ENCODE results near the gene DZIP1L. TPM values are rescaled to one million over a fixed set of nuclear protein-coding genes. Genes with fewer than 3 reads are reported as not detected.

The DZIP1L gene
- total and polyA plus RNA-seq, 7 donors, result 1.2 to 33.0 (median 16.8) TPM; not detected in 1

DNA sequence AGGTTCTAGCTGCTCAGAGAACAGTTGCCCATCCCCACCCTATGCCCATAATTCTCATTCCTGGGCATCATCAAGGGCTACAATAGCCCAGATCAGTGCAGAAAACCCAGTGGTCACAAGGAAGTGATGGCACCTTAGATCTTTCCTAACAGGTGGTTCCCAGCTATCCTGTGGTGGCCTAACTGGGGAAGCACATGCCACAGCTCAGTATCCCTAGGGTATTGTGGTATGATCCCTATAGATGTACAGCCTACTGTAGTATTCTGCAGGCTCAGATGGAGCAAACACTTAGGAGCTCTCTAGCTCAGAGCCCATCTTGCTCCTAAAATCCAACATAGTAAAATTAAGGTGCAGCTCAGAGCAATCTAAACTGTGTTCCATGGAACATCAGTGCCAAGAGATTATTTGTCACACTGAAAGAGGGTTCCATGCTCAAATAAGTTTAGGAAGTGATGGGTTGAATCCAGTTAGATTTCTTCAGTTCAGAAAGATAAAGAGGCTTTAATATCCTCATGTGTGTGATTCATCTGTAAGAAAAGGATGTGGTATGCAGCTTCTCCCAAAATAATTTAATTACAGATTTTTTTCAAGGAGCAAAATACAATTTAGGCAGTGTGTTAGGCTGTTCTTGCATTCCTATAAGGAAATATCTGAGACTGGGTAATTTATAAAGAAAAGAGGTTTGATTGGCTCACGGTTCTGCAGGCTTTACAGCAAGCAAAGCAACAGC lies 12.4 kb upstream of the DZIP1L start:
- TF ChIP-seq CTCF (IDR thresholded peaks at IDR 0.05) (no peak), EP300 (IDR thresholded peaks at IDR 0.05) (no peak), POLR2A (IDR thresholded peaks at IDR 0.05) (no peak), POLR2AphosphoS5 (IDR thresholded peaks at IDR 0.05) (no peak)
- WGBS, 2 donors, result 77 to 84% methylated on average over 1 of the region's 1 CpG

GRCh38 chr3:138125548-138126221 lies 10.3 kb upstream of the DZIP1L start:
- intact Hi-C loops (cut with DNase I), result no loop called here
- no peak for DNase-seq
- no peak overlapping the region for H3K4me3 ChIP-seq
- H3K9me3 ChIP-seq, result no peaks in the 10 kb centered on the region
- TF ChIP-seq POLR2A (IDR thresholded peaks at IDR 0.05), result no peak
- TF ChIP-seq EP300 (IDR thresholded peaks at IDR 0.05), result no peak
- whole genome bisulfite sequencing, 2 donors, result 62 to 69% methylated on average over 5 of the region's 5 CpGs
- no peaks in the 10 kb centered on the region for H3K27me3 ChIP-seq
- peaks cover 0 to 21% (median 15%) of the 10 kb centered on the region in 4 donors for H3K4me1 ChIP-seq
- H3K36me3 ChIP-seq, result no peaks in the 10 kb centered on the region
- peak overlapping the region in 3 of 4 donors; percentile 27 to 55 (median 50) for H3K27ac ChIP-seq

More for the DNA sequence above, 12.4 kb upstream of the DZIP1L start:
- H3K27me3 ChIP-seq, result no peaks in the 10 kb centered on the region
- H3K36me3 ChIP-seq, result no peaks in the 10 kb centered on the region
- no peak for DNase-seq
- peaks cover 0 to 21% (median 15%) of the 10 kb centered on the region in 4 donors for H3K4me1 ChIP-seq
- H3K4me3 ChIP-seq, result no peak overlapping the region
- no peak overlapping the region for H3K27ac ChIP-seq
- intact Hi-C loops (cut with DNase I), result no loop called here
- H3K9me3 ChIP-seq, result no peaks in the 10 kb centered on the region

- H3K27ac ChIP-seq, result peak overlapping the region in 2 of 4 donors; percentile 50 to 55
- TF ChIP-seq CTCF (IDR thresholded peaks at IDR 0.05), result no peak
- TF ChIP-seq EP300 (IDR thresholded peaks at IDR 0.05), result no peak
- TF ChIP-seq POLR2AphosphoS5 (IDR thresholded peaks at IDR 0.05), result no peak
- no peak for TF ChIP-seq POLR2A (IDR thresholded peaks at IDR 0.05)
- peaks cover 0 to 21% (median 15%) of the 10 kb centered on the region in 4 donors for H3K4me1 ChIP-seq
- no peak overlapping the region for H3K4me3 ChIP-seq
- no peaks in the 10 kb centered on the region for H3K27me3 ChIP-seq
- no peaks in the 10 kb centered on the region for H3K9me3 ChIP-seq
- intact Hi-C loops (cut with DNase I), result no loop called here
- H3K36me3 ChIP-seq, result no peaks in the 10 kb centered on the region
- DNase-seq, result no peak
- WGBS, 2 donors, result 76 to 78% methylated on average over 10 of the region's 10 CpGs
Observed at GRCh38 chr3:138124706-138125355, 9.4 kb upstream of the DZIP1L start.

DNA sequence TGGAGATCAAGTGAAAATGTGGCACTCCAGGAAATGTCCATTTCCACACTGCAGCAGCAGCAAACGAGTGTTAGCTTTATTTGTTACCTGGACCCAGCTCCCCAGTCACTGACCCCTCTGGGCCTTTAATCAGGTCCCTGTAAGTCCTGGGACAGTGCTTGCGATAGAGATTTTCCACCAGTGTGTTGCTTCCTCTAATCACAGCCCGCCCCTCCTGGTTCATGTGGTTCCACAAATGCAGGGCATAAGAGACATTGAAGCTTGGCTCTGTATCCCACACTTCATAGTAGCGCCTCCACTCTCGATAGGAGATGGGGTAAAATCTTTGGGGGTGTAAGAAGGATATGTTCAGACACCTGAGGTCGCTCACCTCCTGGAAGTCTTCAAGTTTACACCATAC lies 8.8 kb upstream of the DZIP1L start:
- Histone ChIP-seq H3K4me1 (peaks cover 0 to 21% (median 15%) of the 10 kb centered on the region in 4 donors), H3K4me3 (no peak overlapping the region), H3K27ac (peak overlapping the region in 1 of 4 donors; percentile 22), H3K9me3 (no peaks in the 10 kb centered on the region), H3K36me3 (no peaks in the 10 kb centered on the region), H3K27me3 (no peaks in the 10 kb centered on the region)
- DNase-seq, result no peak
- intact Hi-C loops (cut with DNase I), result no loop called here
- 80 to 86% methylated on average over 6 of the region's 6 CpGs for WGBS, 2 donors
- TF ChIP-seq POLR2A (IDR thresholded peaks at IDR 0.05) (no peak), CTCF (IDR thresholded peaks at IDR 0.05) (no peak), POLR2AphosphoS5 (IDR thresholded peaks at IDR 0.05) (no peak), EP300 (IDR thresholded peaks at IDR 0.05) (no peak)

DNA sequence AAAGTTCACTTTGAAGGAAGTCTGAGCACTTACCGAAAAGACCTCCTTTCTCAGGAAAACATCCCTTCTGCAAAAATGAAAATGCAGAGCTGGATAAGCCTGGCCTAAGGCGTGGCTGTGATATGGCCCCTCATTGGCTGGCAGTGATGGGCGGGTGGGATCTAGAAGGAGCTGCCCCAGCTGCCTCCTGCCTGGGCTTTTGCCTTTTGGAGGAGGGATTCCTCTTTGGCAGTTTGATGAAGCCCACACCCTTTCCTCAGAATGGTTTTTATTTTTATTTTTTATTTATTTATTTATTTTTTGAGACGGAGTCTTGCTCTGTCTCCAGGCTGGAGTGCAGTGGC lies 4.0 kb upstream of the DZIP1L start:
- Histone ChIP-seq H3K27ac (no peak overlapping the region), H3K36me3 (no peaks in the 10 kb centered on the region), H3K9me3 (no peaks in the 10 kb centered on the region), H3K27me3 (no peaks in the 10 kb centered on the region), H3K4me3 (no peak overlapping the region), H3K4me1 (peaks cover 0 to 19% (median 9%) of the 10 kb centered on the region in 4 donors)
- TF ChIP-seq POLR2AphosphoS5 (IDR thresholded peaks at IDR 0.05), result no peak
- no peak for TF ChIP-seq CTCF (IDR thresholded peaks at IDR 0.05)
- no peak for TF ChIP-seq EP300 (IDR thresholded peaks at IDR 0.05)
- TF ChIP-seq POLR2A (IDR thresholded peaks at IDR 0.05), result no peak
- intact Hi-C loops (cut with DNase I), result loop anchor here (1.0 to 5.0 kb wide), 3 partner anchors 37 to 53 kb away; partner anchors contain the start of gene DBR1
- no peak for DNase-seq
- WGBS, 2 donors, result 60 to 76% methylated on average over 4 of the region's 4 CpGs
